GM21367 (cell line): ENCODE results near the gene NR5A1.

Experiments
- ATAC-seq: cut with Tn5 transposase; IDR thresholded peaks from one replicate; pipeline ENCODE4 v1.9.1; 2021; ENCODE audit not compliant: unreplicated experiment

The NR5A1 gene

GRCh38 chr9:124467410-124468060 is 39.7 kb downstream of the NR5A1 start:
- no peak for ATAC-seq

- no peak for ATAC-seq
Observed at GRCh38 chr9:124465736-124466135, 41.5 kb downstream of the NR5A1 start.

- no peak for ATAC-seq
Observed at GRCh38 chr9:124462739-124463138, 44.5 kb downstream of the NR5A1 start.

- ATAC-seq: no peak
Observed at GRCh38 chr9:124458441-124458840, 48.8 kb downstream of the NR5A1 start.

- ATAC-seq: no peak
Observed at GRCh38 chr9:124457887-124458431, 49.2 kb downstream of the NR5A1 start.

- ATAC-seq: no peak
Observed at GRCh38 chr9:124457079-124457886, 49.9 kb downstream of the NR5A1 start.

GRCh38 chr9:124456341-124457078 is 50.7 kb downstream of the NR5A1 start:
- no peak for ATAC-seq

GRCh38 chr9:124455820-124456219 is 51.4 kb downstream of the NR5A1 start:
- ATAC-seq: no peak

GRCh38 chr9:124454791-124455443 is 52.3 kb downstream of the NR5A1 start:
- no peak for ATAC-seq

- ATAC-seq: no peak
Observed at GRCh38 chr9:124454296-124454695, 52.9 kb downstream of the NR5A1 start.

GRCh38 chr9:124453586-124454191 is 53.5 kb downstream of the NR5A1 start:
- ATAC-seq: no peak

GRCh38 chr9:124452841-124453585 is 54.2 kb downstream of the NR5A1 start:
- ATAC-seq: no peak

GRCh38 chr9:124452326-124452725 is 54.9 kb downstream of the NR5A1 start:
- no peak for ATAC-seq

- ATAC-seq: no peak
Observed at GRCh38 chr9:124450931-124451661, 56.1 kb downstream of the NR5A1 start.

GRCh38 chr9:124450241-124450924 is 56.8 kb downstream of the NR5A1 start, which contains the start of gene ADGRD2:
ADGRD2 (plus strand) TSS chr9:124450451; CDS start chr9:124451667, 1,216 bp downstream.
- no peak for ATAC-seq

GRCh38 chr9:124449381-124450151 is 57.6 kb downstream of the NR5A1 start:
- ATAC-seq: no peak

- no peak for ATAC-seq
Observed at GRCh38 chr9:124448019-124448418, 59.2 kb downstream of the NR5A1 start.

GRCh38 chr9:124447297-124447661 is 59.9 kb downstream of the NR5A1 start:
- no peak for ATAC-seq
